Gastrocnemius medialis (tissue), 4 donors: ENCODE measurements around the gene TRAPPC2.

Source experiments
- CTCF ChIP-seq, 5 experiments: fragments of 450-650 bp in 3 of 5; fragments of 200-600 bp in 2 of 5; sonication (generic) in 2 of 5; IDR thresholded peaks in 4 of 5; conservative IDR thresholded peaks in 1 of 5; 1 replicate in 4 of 5; 2 replicates in 1 of 5; pipeline ENCODE4 v1.5.1; 2016 to 2019; ENCODE audit warnings: antibody characterized with exemption in 5 of 5, mild to moderate bottlenecking in 3 of 5, moderate library complexity in 3 of 5
- POLR2A ChIP-seq, 2 donors: fragments of 450-650 bp; IDR thresholded peaks; one replicate each; pipeline ENCODE4 v1.6.1; 2017; ENCODE audit warnings: antibody characterized with exemption in 2 of 2, mild to moderate bottlenecking in 2 of 2, moderate library complexity in 2 of 2

GRCh38 chrX:13691841-13692371, 42.5 kb downstream of the TRAPPC2 start:
- TF ChIP-seq POLR2A (IDR thresholded peaks at IDR 0.05) (no peak), CTCF (IDR thresholded peaks at IDR 0.05 in 4 of 5, conservative IDR thresholded peaks at IDR 0.05 in 1 of 5) (no peak)
